Stomach smooth muscle (tissue), 2 donors: ENCODE data around the gene JARID2.

Experiments used
- H3K27ac ChIP-seq: one replicate; pipeline ENCODE4 v1.7.0; 2013; ENCODE audit warnings: mild to moderate bottlenecking, low read length, inconsistent platforms
- H3K27me3 ChIP-seq, 2 donors: one replicate each; pipeline ENCODE4 v1.7.0; 2013; ENCODE audit warnings: low read length in 2 of 2; ENCODE audit not compliant: insufficient read depth in 2 of 2, control insufficient read depth in 1 of 2
- H3K36me3 ChIP-seq, 2 donors: one replicate each; pipeline ENCODE4 v1.7.0; 2013; ENCODE audit warnings: low read length in 2 of 2; ENCODE audit not compliant: control insufficient read depth in 2 of 2, insufficient read depth in 2 of 2
- H3K4me1 ChIP-seq: one replicate; pipeline ENCODE4 v1.7.0; 2013; ENCODE audit warnings: low read length; ENCODE audit not compliant: control insufficient read depth, insufficient read depth
- H3K4me3 ChIP-seq, 2 donors: one replicate each; pipeline ENCODE4 v1.7.0; 2013; ENCODE audit warnings: low read length in 2 of 2
- H3K9ac ChIP-seq, 2 donors: one replicate each; pipeline ENCODE4 v1.7.0; 2013; ENCODE audit warnings: low read length in 2 of 2, mild to moderate bottlenecking in 1 of 2
- H3K9me3 ChIP-seq, 2 donors: one replicate each; pipeline ENCODE4 v1.7.0; 2013; ENCODE audit warnings: low read length in 2 of 2; ENCODE audit not compliant: control insufficient read depth in 2 of 2
- donor health status: healthy.
- donor health status: Pancreatic carcinoma.

The JARID2 gene

DNA sequence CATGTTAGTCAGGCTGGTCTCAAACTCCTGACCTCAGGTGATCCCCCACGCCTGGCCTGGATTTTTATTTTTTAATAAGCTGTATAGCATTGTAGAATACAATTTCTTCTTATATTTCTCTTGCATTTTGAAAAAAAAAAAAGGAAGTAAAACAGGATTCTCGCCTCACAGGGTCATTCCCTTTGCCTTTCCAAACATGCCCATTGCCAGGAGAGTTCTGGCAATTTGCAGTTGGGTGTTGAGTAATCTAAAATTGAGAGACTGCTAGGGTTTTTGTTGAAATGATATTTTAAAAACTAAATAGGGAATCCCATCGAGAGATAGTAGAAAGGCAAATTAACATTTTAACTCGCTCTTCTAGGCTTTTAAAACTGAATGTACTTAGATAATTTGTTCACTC, 196.1 kb downstream of the JARID2 start:
- Histone ChIP-seq H3K27me3 (no peaks in the 10 kb centered on the region), H3K9ac (no peak overlapping the region), H3K4me3 (no peak overlapping the region), H3K4me1 (peaks cover 13% of the 10 kb centered on the region), H3K9me3 (no peaks in the 10 kb centered on the region), H3K36me3 (no peaks in the 10 kb centered on the region), H3K27ac (no peak overlapping the region)

DNA sequence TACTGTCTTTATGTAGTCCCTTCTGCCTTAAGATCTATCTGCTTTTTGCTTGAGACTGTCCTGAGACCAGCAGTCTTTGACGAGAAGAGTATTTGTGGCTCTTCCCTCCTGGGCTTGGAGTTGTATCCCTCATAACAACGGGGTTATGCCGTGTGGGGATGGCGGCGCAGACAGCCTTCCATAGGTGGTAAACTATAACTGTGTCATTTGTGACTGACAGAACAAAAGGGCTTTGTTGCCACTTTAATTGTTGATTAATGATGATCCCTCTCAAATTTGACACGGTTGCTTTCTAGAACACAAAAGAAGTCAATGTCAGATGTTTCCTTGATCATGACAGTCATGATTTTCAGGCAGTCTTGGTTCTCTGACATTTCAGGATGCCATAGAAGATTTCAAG, 196.6 kb downstream of the JARID2 start:
- Histone ChIP-seq H3K27me3 (no peaks in the 10 kb centered on the region), H3K27ac (no peak overlapping the region), H3K9me3 (no peaks in the 10 kb centered on the region), H3K36me3 (no peaks in the 10 kb centered on the region), H3K9ac (no peak overlapping the region), H3K4me3 (no peak overlapping the region), H3K4me1 (peaks cover 13% of the 10 kb centered on the region)

DNA sequence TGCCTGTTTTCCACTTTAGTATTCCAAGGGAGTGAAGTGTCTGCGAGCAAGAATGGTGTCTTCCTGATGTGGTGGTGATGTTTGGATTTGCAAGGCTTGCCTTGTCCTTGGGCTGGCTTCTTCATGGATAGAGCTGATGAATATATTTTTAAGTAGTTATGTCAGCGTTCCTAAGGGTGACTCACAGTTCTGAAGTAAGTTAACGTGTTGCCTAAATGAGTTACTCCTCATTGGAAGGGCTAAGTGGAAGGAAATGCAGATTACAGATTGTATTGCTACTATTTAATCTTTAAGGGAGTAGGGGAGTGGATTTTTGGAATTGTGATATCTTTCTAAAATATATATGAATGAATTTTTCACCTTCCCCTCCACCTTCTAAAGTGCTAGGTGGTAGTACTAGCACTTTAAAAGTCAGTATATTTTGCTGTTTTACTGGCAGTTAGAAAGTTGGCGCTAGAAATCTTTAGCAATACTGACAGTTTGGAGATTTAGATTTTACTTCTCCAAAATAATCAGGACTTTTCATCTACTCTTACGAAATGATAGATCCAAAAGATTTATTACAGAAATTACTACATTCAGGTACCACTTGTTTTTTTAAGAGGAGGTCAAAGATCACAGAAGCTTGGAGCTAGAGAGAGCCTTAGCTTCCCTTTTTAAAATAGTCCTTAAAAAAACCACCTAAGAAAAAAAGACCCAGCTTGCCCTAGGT, 197.4 kb downstream of the JARID2 start:
- no peaks in the 10 kb centered on the region for H3K27me3 ChIP-seq
- no peak overlapping the region for H3K4me3 ChIP-seq
- no peak overlapping the region for H3K27ac ChIP-seq
- no peaks in the 10 kb centered on the region for H3K36me3 ChIP-seq
- no peak overlapping the region for H3K9ac ChIP-seq
- H3K4me1 ChIP-seq, result peaks cover 13% of the 10 kb centered on the region
- H3K9me3 ChIP-seq, result no peaks in the 10 kb centered on the region

DNA sequence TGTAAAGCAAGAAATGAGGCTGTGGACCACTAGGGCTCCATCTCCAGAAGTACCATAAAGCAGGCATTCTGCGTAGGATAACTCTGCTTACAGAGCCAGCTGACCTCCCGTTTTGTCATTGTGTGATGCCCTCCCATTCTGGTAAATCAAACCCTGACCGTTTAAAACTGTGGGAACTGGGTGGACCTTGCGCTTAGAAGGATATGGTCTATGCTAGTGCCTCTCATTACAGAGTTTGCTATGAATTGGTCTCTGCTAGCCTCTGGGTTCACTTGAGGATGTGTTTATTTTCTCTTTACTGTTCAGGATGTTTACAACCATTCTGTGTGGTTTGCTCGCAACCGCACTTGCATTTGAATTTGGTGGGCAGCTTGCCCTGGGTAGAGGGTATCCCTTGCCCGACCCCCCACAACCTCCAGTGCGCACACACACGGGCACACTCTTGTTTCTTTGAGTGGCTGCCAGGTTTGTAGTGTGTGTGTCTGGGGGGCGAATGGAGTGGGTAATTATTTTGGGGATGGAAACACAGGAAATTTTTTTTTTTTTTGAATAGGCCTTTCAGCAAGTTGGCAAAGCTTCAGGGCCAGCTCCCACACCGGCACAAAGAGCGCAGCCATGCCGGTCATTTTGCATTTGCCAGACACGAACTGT, 198.3 kb downstream of the JARID2 start:
- no peaks in the 10 kb centered on the region for H3K9me3 ChIP-seq
- peaks cover 13% of the 10 kb centered on the region for H3K4me1 ChIP-seq
- no peak overlapping the region for H3K27ac ChIP-seq
- H3K4me3 ChIP-seq, result no peak overlapping the region
- no peaks in the 10 kb centered on the region for H3K36me3 ChIP-seq
- no peaks in the 10 kb centered on the region for H3K27me3 ChIP-seq
- no peak overlapping the region for H3K9ac ChIP-seq

DNA sequence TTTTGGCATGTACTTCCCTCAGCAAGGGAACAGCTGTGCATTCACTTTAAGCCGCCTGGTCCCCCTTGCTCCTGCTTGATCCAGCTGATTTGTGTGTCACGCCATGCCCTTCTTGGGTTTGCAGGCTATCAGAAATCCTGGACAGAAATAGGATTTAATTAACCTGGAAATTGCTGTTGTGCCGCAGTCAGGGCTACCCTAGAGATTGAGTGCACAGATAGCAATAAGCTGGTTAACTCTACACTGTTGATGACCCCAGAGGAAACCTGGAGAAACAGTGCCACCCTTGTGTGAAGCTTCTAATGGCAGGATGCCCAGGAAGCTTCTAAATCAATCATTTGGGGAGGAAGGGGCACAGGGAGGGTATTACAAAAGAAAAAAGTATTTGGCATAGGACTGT, 199.0 kb downstream of the JARID2 start:
- Histone ChIP-seq H3K27ac (no peak overlapping the region), H3K9ac (no peak overlapping the region), H3K36me3 (no peaks in the 10 kb centered on the region), H3K4me1 (peaks cover 11% of the 10 kb centered on the region), H3K9me3 (no peaks in the 10 kb centered on the region), H3K27me3 (no peaks in the 10 kb centered on the region), H3K4me3 (no peak overlapping the region)

DNA sequence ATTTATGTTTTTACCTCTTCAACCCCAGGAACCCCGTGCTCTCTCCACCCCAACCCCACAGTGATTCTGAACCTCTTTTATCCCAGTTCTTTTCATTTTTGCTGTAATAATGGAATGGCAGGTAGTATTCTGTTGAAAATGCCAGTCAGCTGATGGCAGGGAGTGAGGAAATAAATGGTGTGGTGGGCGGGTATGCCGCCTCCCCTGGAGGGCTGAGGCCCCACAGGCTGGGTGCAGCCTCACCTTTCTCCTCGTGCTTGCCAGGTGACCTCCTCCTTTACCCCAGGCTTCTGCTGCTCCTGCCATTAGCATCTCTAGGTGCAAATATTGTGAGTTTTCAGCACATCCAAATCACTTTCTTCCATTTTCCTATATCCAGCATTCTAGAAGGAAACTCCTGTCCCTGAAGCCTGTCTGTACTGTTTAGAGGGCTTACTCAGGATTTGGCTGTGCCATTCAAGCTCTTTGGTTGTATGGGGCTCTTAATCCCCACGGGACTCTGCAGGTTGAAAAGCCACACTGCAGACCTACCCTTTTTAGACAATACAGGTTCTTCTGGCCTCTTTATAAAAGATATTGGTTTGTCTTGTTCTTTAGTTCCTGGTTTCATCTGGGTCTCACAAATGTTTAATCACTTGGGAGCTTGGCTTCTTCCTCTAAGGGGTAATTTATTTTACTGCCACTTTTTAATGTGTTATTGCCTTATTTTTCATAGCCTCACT, 201.8 kb downstream of the JARID2 start:
- Histone ChIP-seq H3K27ac (no peak overlapping the region), H3K9me3 (no peaks in the 10 kb centered on the region), H3K9ac (no peak overlapping the region), H3K4me3 (no peak overlapping the region), H3K4me1 (peaks cover 11% of the 10 kb centered on the region), H3K36me3 (peaks cover 0 to 5% of the 10 kb centered on the region in 2 donors), H3K27me3 (no peaks in the 10 kb centered on the region)

DNA sequence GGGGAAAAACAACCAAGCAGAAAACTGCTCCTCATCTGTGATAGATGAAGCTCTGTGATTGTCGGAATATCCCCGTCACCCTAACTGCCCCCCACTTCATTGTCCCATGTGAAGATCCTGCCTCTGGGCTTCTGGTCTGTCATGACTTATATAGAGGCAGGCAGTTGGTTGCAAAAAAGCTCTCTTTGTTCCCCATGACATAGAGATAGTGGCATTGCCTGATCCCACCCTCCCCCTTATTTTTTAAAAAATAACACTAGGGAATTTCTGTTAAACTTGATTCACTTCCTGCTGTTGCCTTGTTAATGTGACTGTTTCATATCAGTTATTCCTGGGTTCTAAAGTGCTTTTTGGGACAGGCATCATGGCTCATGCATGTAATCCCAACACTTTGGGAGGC, 203.1 kb downstream of the JARID2 start:
- no peaks in the 10 kb centered on the region for H3K9me3 ChIP-seq

DNA sequence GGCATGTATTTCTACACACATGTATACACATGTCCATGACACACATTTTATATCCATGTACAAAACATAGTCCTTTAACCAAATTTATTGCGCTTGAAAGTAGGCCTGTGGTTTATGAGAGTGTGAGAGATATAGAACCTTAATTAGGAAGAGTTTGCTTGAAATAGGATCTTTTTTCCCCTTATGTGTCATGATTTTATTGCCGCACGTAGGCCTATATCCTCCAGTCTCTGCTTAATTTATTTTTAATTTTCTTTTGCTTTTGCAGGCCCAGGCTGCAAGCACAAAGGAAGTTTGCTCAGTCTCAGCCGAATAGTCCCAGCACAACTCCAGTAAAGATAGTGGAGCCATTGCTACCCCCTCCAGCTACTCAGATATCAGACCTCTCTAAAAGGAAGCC, 205.9 kb downstream of the JARID2 start:
- H3K9me3 ChIP-seq, result no peaks in the 10 kb centered on the region
- no peaks in the 10 kb centered on the region for H3K27me3 ChIP-seq
- H3K4me1 ChIP-seq, result peaks cover 6% of the 10 kb centered on the region
- H3K36me3 ChIP-seq, result peaks cover 3 to 8% of the 10 kb centered on the region in 2 donors
- H3K9ac ChIP-seq, result no peak overlapping the region
- no peak overlapping the region for H3K27ac ChIP-seq
- H3K4me3 ChIP-seq, result no peak overlapping the region

More for the DNA sequence above, 203.1 kb downstream of the JARID2 start:
- no peak overlapping the region for H3K4me3 ChIP-seq
- H3K27ac ChIP-seq, result no peak overlapping the region
- H3K9ac ChIP-seq, result no peak overlapping the region
- peaks cover 16% of the 10 kb centered on the region for H3K4me1 ChIP-seq
- no peaks in the 10 kb centered on the region for H3K27me3 ChIP-seq
- H3K36me3 ChIP-seq, result peaks cover 3 to 8% of the 10 kb centered on the region in 2 donors

DNA sequence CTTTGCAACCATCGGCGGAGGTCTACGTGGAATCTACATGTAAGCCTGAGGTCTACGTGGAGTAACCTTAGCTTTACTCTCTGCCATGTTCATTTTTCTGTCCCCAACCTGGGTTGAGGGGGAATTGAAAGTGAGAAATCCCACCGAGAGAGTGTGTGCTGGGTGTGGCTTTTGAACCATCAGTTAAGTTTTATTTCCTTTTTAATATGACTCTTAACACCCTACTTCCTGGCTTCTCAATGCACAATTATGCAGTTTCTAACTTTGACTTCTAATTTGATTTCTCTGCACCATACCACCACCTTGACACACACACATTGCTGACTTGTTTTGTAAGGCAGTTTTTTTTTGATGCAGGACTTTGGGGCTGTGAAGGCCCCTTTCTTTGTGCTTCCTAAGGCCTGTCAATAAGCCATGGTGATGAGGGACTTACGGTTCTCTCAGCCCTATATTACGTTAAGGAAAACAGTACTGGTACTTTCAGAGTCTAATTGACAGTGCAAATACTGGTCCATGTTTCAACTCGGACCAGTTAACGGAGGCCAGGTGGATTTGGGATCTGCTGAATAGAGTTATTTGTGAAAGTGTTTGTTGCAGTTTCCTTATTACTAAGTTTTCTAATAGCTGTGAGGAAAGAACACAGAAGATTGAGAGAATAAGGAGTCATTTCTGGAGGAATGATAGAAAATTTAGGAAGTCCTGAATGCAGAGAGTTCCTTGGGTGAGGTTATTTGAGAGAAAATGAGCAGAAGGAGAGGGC, 206.5 kb downstream of the JARID2 start:
- H3K27ac ChIP-seq, result no peak overlapping the region
- H3K4me1 ChIP-seq, result peaks cover 6% of the 10 kb centered on the region
- no peaks in the 10 kb centered on the region for H3K27me3 ChIP-seq

DNA sequence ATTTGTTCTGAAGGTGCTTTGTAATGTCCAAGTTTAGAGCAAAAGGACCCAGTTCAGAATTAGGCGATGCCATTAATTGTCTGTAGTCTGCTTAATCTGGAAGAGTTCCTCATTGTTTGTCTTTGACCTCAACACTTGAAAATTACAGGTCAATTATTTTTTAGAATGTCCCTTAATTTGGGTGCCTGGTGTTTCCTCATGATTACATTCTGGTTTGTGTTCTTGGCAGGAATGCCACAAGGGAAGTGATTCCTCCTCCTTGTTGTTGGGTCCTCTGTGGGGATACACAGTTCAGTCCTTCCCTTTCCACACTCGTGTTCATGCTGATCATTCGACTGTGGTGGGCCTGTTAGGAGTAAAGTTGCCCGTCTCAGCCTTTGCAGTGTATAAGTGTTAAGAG, 207.3 kb downstream of the JARID2 start:
- peaks cover 3 to 8% of the 10 kb centered on the region in 2 donors for H3K36me3 ChIP-seq
- H3K9ac ChIP-seq, result no peak overlapping the region
- peaks cover 6% of the 10 kb centered on the region for H3K4me1 ChIP-seq
- no peaks in the 10 kb centered on the region for H3K27me3 ChIP-seq
- H3K27ac ChIP-seq, result no peak overlapping the region
- H3K4me3 ChIP-seq, result no peak overlapping the region
- no peaks in the 10 kb centered on the region for H3K9me3 ChIP-seq

More for the DNA sequence above, 206.5 kb downstream of the JARID2 start:
- H3K9me3 ChIP-seq, result no peaks in the 10 kb centered on the region
- H3K9ac ChIP-seq, result no peak overlapping the region
- H3K4me3 ChIP-seq, result no peak overlapping the region
- H3K36me3 ChIP-seq, result peaks cover 3 to 8% of the 10 kb centered on the region in 2 donors
